ENCODE data around the gene DHTKD1.

DHTKD1 gene

GRCh38 chr10:12042409-12042796 is 26.4 kb upstream of the DHTKD1 start:
- Histone ChIP-seq H3K27me3 (ENCODE audit: insufficient read depth, low read length) (no peaks in the 10 kb centered on the region), H3K9ac (ENCODE audit: low read length) (peak overlapping the region; percentile 100), H3K27ac (ENCODE audit: low read depth, low read length, poor library complexity, severe bottlenecking) (peak overlapping the region; percentile 85), H3K4me3 (ENCODE audit: low read depth, low read length, poor library complexity, severe bottlenecking) (peak overlapping the region; percentile 100), H3K4me1 (ENCODE audit: insufficient read depth, low read length, severe bottlenecking) (peaks cover 28% of the 10 kb centered on the region), H2AFZ (ENCODE audit: low read length) (no peak overlapping the region), H3F3A (ENCODE audit: insufficient read depth, low read length) (peaks cover 10% of the 10 kb centered on the region; the same call in 1 of the 2 replicates), H3K9me2 (ENCODE audit: low read depth, low read length) (no peaks in the 10 kb centered on the region), H3K4me2 (ENCODE audit: low read length) (peak overlapping the region; percentile 64), H3K36me3 (ENCODE audit: insufficient read depth, low read length) (peaks cover 6% of the 10 kb centered on the region; the same call in 1 of the 2 replicates), H3K9me3 (ENCODE audit: low read length) (no peaks in the 10 kb centered on the region), H3K79me2 (ENCODE audit: insufficient read depth, low read length) (peaks cover 49% of the 10 kb centered on the region), H4K20me1 (ENCODE audit: insufficient read depth, low read length) (no peaks in the 10 kb centered on the region)
- TF ChIP-seq EZH2 (IDR thresholded peaks at IDR 0.05; ENCODE audit: borderline replicate concordance, low read length) (no peak), CTCF (IDR thresholded peaks at IDR 0.05; ENCODE audit: low read length) (no peak)

GRCh38 chr10:12042797-12043651 is 25.7 kb upstream of the DHTKD1 start, which contains the start of gene UPF2:
UPF2 (minus strand) TSS chr10:12042809; CDS start chr10:12035423, 7,386 bp downstream.
- Histone ChIP-seq H3K27ac (ENCODE audit: low read depth, low read length, poor library complexity, severe bottlenecking) (peak within 1 kb of the TSS; percentile 85), H3F3A (ENCODE audit: insufficient read depth, low read length) (peaks cover 10% of the 10 kb centered on the region; the same call in 1 of the 2 replicates), H3K79me2 (ENCODE audit: insufficient read depth, low read length) (peaks cover 44% of the 10 kb centered on the region), H2AFZ (ENCODE audit: low read length) (no peak within 1 kb of the TSS), H3K9me2 (ENCODE audit: low read depth, low read length) (no peaks in the 10 kb centered on the region), H3K4me1 (ENCODE audit: insufficient read depth, low read length, severe bottlenecking) (peaks cover 28% of the 10 kb centered on the region), H3K27me3 (ENCODE audit: insufficient read depth, low read length) (no peaks in the 10 kb centered on the region), H3K4me2 (ENCODE audit: low read length) (peak within 1 kb of the TSS; percentile 64), H3K36me3 (ENCODE audit: insufficient read depth, low read length) (peaks cover 6% of the 10 kb centered on the region; the same call in 1 of the 2 replicates), H3K9ac (ENCODE audit: low read length) (peak within 1 kb of the TSS; percentile 100), H4K20me1 (ENCODE audit: insufficient read depth, low read length) (no peaks in the 10 kb centered on the region), H3K9me3 (ENCODE audit: low read length) (no peaks in the 10 kb centered on the region), H3K4me3 (ENCODE audit: low read depth, low read length, poor library complexity, severe bottlenecking) (peak within 1 kb of the TSS; percentile 100)
- TF ChIP-seq CTCF (IDR thresholded peaks at IDR 0.05; ENCODE audit: low read length), result no peak
- TF ChIP-seq EZH2 (IDR thresholded peaks at IDR 0.05; ENCODE audit: borderline replicate concordance, low read length), result no peak

GRCh38 chr10:12045596-12045995 is 23.2 kb upstream of the DHTKD1 start:
- Histone ChIP-seq H3K9ac (ENCODE audit: low read length) (no peak overlapping the region), H3K36me3 (ENCODE audit: insufficient read depth, low read length) (peaks cover 2% of the 10 kb centered on the region; the same call in 1 of the 2 replicates), H4K20me1 (ENCODE audit: insufficient read depth, low read length) (no peaks in the 10 kb centered on the region), H3K27ac (ENCODE audit: low read depth, low read length, poor library complexity, severe bottlenecking) (no peak overlapping the region), H3K4me3 (ENCODE audit: low read depth, low read length, poor library complexity, severe bottlenecking) (no peak overlapping the region), H3F3A (ENCODE audit: insufficient read depth, low read length) (peaks cover 10% of the 10 kb centered on the region; the same call in 1 of the 2 replicates), H2AFZ (ENCODE audit: low read length) (no peak overlapping the region), H3K9me3 (ENCODE audit: low read length) (no peaks in the 10 kb centered on the region), H3K4me1 (ENCODE audit: insufficient read depth, low read length, severe bottlenecking) (peaks cover 27% of the 10 kb centered on the region), H3K27me3 (ENCODE audit: insufficient read depth, low read length) (no peaks in the 10 kb centered on the region), H3K4me2 (ENCODE audit: low read length) (no peak overlapping the region), H3K79me2 (ENCODE audit: insufficient read depth, low read length) (peaks cover 20% of the 10 kb centered on the region), H3K9me2 (ENCODE audit: low read depth, low read length) (no peaks in the 10 kb centered on the region)
- TF ChIP-seq EZH2 (IDR thresholded peaks at IDR 0.05; ENCODE audit: borderline replicate concordance, low read length) (no peak), CTCF (IDR thresholded peaks at IDR 0.05; ENCODE audit: low read length) (no peak)

All from OCI-LY1 (cell line).